C4-2B (cell line): ENCODE results near the gene FAM227B.

Experiments
- ZFX ChIP-seq: fragments of 450-650 bp; IDR thresholded peaks from 2 replicates; pipeline ENCODE4 v1.6.1; 2017
- TF ChIP-seq, protein P1 (sequence below): fragments of 450-650 bp; conservative IDR thresholded peaks from 2 replicates; pipeline ENCODE4 v1.5.1; 2017; ENCODE audit warnings: mild to moderate bottlenecking

DNA sequence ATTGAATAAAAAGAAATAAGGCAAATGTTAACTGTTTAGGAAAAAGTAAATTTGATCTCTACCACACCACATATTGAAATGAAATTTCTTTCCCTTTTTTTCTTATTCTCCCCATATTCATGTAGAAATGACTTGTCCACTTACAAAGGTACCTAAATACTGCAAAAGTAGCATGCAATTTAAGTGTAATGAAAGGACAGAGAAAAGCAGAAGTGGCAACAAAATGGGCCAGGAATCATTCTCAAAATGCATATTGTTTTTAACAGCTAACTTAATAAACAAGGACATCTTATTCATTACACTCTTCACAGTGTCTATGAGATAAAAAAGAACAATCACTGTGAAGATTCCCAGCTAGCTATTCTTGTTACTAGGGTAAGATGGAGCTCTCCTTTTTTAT is 238.2 kb downstream of the FAM227B start:
- TF ChIP-seq, protein P1, sequence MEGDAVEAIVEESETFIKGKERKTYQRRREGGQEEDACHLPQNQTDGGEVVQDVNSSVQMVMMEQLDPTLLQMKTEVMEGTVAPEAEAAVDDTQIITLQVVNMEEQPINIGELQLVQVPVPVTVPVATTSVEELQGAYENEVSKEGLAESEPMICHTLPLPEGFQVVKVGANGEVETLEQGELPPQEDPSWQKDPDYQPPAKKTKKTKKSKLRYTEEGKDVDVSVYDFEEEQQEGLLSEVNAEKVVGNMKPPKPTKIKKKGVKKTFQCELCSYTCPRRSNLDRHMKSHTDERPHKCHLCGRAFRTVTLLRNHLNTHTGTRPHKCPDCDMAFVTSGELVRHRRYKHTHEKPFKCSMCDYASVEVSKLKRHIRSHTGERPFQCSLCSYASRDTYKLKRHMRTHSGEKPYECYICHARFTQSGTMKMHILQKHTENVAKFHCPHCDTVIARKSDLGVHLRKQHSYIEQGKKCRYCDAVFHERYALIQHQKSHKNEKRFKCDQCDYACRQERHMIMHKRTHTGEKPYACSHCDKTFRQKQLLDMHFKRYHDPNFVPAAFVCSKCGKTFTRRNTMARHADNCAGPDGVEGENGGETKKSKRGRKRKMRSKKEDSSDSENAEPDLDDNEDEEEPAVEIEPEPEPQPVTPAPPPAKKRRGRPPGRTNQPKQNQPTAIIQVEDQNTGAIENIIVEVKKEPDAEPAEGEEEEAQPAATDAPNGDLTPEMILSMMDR: no peak
- TF ChIP-seq ZFX: no peak
